ENCODE data around the gene SLC6A19.

DNA sequence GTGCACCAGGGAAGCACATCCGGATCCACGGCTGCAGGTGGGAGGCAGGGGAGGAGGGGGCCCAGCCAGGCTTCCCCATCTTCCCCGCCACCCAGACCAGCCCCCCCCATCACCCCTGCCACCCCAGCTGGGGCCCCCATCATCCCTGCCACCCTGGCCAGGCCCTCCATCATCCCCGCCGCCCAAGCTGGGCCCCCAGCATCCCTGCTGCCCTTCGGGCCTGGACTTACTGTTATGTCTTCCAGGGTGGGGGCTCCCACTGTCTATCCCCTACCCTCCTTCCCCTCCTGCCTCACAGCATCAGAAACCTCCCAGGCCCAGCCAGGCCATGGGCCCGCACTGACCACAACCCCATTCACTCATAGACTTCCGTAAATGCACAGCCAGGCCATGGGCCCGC lies 51.3 kb downstream of the SLC6A19 start:
- TF ChIP-seq, protein P1, sequence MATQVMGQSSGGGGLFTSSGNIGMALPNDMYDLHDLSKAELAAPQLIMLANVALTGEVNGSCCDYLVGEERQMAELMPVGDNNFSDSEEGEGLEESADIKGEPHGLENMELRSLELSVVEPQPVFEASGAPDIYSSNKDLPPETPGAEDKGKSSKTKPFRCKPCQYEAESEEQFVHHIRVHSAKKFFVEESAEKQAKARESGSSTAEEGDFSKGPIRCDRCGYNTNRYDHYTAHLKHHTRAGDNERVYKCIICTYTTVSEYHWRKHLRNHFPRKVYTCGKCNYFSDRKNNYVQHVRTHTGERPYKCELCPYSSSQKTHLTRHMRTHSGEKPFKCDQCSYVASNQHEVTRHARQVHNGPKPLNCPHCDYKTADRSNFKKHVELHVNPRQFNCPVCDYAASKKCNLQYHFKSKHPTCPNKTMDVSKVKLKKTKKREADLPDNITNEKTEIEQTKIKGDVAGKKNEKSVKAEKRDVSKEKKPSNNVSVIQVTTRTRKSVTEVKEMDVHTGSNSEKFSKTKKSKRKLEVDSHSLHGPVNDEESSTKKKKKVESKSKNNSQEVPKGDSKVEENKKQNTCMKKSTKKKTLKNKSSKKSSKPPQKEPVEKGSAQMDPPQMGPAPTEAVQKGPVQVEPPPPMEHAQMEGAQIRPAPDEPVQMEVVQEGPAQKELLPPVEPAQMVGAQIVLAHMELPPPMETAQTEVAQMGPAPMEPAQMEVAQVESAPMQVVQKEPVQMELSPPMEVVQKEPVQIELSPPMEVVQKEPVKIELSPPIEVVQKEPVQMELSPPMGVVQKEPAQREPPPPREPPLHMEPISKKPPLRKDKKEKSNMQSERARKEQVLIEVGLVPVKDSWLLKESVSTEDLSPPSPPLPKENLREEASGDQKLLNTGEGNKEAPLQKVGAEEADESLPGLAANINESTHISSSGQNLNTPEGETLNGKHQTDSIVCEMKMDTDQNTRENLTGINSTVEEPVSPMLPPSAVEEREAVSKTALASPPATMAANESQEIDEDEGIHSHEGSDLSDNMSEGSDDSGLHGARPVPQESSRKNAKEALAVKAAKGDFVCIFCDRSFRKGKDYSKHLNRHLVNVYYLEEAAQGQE (IDR thresholded peaks at IDR 0.05; ENCODE audit: insufficient replicate concordance, low read depth), result no peak
- TF ChIP-seq, protein P2, sequence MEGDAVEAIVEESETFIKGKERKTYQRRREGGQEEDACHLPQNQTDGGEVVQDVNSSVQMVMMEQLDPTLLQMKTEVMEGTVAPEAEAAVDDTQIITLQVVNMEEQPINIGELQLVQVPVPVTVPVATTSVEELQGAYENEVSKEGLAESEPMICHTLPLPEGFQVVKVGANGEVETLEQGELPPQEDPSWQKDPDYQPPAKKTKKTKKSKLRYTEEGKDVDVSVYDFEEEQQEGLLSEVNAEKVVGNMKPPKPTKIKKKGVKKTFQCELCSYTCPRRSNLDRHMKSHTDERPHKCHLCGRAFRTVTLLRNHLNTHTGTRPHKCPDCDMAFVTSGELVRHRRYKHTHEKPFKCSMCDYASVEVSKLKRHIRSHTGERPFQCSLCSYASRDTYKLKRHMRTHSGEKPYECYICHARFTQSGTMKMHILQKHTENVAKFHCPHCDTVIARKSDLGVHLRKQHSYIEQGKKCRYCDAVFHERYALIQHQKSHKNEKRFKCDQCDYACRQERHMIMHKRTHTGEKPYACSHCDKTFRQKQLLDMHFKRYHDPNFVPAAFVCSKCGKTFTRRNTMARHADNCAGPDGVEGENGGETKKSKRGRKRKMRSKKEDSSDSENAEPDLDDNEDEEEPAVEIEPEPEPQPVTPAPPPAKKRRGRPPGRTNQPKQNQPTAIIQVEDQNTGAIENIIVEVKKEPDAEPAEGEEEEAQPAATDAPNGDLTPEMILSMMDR (IDR thresholded peaks at IDR 0.05; ENCODE audit: insufficient read depth, low read length), result no peak
- TF ChIP-seq POLR2AphosphoS5 (IDR thresholded peaks at IDR 0.05; ENCODE audit: low read depth) (no peak), GABPA (IDR thresholded peaks at IDR 0.05; ENCODE audit: low read depth) (no peak)
